SK-MEL-5 (cell line): ENCODE data around the gene IGF2R. TPM values are rescaled to one million over a fixed set of nuclear protein-coding genes. Genes with fewer than 3 reads are reported as not detected.

Experiments
- DNase-seq: peaks from one replicate; pipeline ENCODE4 v3.0.0-alpha.2; 2016; ENCODE audit warnings: low read depth, low spot score
- in situ Hi-C: cut with HindIII; loops from 2 replicates; pipeline ENCODE4 v1.10.0; 2016; ENCODE audit warnings: low sequenced_read_pairs, high pct_unique_total_duplicates, low pct_unique_long_range_greater_than_20kb
- total RNA-seq: library from RNA; depleted of rRNA; stranded (reverse); fragments of >200 nt; shearing (Covaris generic); gene quantifications from 2 replicates; pipeline ENCODE4 v1.2.3, GENCODE V29; 2014; rRNA removed

Gene IGF2R
- total RNA-seq, 1 experiment from 2014 or later: 63.4 TPM

DNA sequence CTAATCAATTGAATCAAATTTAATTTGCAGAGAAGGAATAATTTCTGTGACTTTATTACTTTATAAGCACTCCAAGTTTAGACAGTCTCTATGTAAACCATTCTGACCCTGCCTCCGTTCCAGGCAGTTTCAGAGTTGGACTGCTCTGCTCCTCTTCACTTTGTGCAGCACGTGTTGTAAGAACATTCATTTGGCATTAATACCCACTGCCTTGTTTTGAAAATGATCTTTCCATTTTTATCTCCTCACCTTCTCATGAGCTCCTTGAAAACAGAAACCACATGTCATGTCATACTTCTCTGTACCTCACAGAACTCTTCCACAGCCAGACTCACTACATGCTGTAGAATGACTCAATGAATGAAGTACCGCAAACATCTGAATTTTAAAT is 178.3 kb downstream of the IGF2R start:
- DNase-seq: no peak
- in situ Hi-C loops: no loop called here

DNA sequence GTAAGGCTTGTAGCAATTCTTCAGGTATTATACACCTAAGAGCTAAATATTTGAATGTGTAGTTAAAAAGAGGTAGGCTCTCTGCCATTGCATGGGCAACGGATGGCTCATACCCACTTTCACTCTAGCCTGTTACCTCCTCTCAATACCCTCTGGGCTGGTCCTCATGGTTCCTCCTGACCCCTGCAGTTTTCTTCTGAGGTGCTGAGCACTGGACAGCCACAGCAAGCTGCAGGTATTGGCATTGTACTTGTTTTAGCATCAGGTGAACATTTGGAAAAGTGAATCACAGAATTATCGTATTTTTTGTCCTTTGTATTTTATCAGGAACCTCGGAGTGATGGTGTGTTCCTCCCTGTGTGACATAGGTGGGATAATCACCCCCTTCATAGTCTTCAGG is 185.6 kb downstream of the IGF2R start:
- in situ Hi-C loops: no loop called here
- DNase-seq: no peak

DNA sequence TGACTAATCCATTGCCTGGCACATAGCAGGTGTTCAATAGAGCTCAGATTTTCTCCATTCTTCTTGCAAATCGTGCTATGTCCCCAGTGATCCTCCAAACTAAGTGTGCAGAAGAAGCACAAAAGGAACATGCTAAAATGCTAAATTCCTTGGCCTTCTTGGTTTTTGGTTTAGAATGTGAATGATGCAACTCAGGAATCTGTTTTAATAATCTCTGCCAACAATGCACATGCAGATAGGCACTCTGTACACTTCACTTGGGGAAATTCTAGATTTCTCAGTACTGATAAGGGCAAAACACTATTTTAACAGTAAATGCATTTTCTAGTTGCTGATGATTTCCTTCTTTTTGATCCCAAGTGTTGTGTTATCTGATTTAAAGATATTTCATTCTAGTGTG is 188.0 kb downstream of the IGF2R start:
- no peak for DNase-seq
- in situ Hi-C loops: no loop called here

GRCh38 chr6:160160450-160160849 is 191.6 kb downstream of the IGF2R start:
- peak; percentile 4 for DNase-seq
- in situ Hi-C loops: no loop called here

Other genes starting within 250 kb of the IGF2R start
- gene WTAP, start 241.6 kb upstream of the IGF2R start, total RNA-seq: 59.6 and 59.7 TPM in 2 replicates
- gene ACAT2, start 207.0 kb upstream of the IGF2R start, total RNA-seq: 13.8 and 14.7 TPM in 2 replicates
- 223 and 229 TPM in 2 replicates for gene TCP1, start 179.5 kb upstream of the IGF2R start, total RNA-seq
- 123 and 126 TPM in 2 replicates for gene MRPL18, start 178.6 kb upstream of the IGF2R start, total RNA-seq
- 0.05 TPM in 1 of 2 replicates, not detected in the other for gene PNLDC1, start 168.8 kb upstream of the IGF2R start, total RNA-seq
- gene MAS1, start 78.1 kb upstream of the IGF2R start, total RNA-seq: not detected in 2 replicates
- 0.13 and 0.95 TPM in 2 replicates for gene SLC22A1, start 152.7 kb downstream of the IGF2R start, total RNA-seq